Stimulated activated CD4-positive, alpha-beta T cell treated with anti-CD3 and anti-CD28 coated beads, Interleukin-4, amount 100 ng/mL, for 4 hours (primary cell): ENCODE data around the gene DHRS3.
"Not testable (repeated sequence)": the region's sequence is repeated elsewhere in the genome, so short reads cannot be mapped to it uniquely, and the experiment has no call there.

ENCODE experiments used
- DNase-seq, 2 experiments: peaks; one replicate each; pipeline ENCODE4 v3.0.0-alpha.2; 2020

The DHRS3 gene

GRCh38 chr1:12552111-12552888 is 65.7 kb downstream of the DHRS3 start:
- DNase-seq, result no peak

GRCh38 chr1:12551584-12551983 is 66.4 kb downstream of the DHRS3 start:
- DNase-seq, result no peak

GRCh38 chr1:12549460-12550349 is 68.3 kb downstream of the DHRS3 start:
- peak; percentile 17 to 18 for DNase-seq

DNA sequence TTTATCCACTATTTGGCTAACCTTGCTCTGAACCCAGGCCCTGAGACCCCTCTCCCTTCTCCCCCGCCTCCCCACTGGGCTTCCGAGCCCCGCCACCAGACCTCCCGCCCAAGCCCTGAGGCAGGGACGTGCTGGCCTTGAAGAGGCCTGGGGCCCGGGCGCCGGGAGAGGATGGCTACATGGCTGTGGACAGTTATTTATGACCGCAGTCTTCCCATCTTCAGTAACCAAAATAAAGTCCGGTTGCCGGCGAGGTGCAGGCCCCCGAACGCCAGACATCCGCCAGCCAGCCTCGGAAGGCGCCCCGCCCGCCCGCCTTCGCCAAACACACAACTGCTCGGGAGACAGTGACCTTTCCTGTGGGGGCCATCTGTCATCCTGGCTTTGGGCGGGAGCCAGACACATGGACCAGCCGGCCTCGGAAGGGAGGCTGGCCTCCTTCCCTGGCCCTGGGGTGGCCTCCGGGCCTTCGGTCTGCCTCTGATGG is 69.0 kb downstream of the DHRS3 start:
- no peak for DNase-seq

GRCh38 chr1:12548279-12548972 is 69.6 kb downstream of the DHRS3 start:
- DNase-seq, result no peak

DNA sequence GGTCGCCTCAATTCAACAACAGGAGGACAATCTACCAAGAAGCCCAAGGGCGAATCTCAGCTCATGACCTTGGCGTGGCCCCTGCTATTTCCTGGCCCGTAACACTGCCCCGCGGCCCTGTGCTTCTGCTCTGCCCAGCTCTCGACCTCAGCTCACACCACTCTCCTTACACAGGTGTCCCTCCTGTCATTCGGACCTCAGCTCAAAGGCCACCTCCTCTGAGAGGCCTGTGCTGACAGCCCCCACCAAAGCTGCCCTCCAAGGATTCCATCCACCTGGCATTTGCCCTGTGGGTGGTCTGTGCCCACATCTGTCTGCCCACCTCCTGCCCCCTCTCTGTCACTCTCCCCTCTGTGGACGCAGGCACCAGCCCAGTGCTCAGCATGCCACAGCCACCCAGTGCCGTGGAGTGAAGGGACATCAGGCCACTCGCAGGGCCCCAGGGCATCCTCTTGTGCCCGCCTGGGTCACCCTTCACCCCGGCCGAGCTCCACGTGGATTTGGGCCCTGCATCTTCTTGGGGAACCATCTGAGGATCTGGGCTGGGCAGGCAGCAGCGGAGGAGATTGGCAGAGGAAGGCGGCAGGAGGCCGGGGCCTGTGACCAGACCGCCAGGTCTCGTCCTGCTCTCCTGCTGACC is 70.3 kb downstream of the DHRS3 start:
- no peak for DNase-seq

DNA sequence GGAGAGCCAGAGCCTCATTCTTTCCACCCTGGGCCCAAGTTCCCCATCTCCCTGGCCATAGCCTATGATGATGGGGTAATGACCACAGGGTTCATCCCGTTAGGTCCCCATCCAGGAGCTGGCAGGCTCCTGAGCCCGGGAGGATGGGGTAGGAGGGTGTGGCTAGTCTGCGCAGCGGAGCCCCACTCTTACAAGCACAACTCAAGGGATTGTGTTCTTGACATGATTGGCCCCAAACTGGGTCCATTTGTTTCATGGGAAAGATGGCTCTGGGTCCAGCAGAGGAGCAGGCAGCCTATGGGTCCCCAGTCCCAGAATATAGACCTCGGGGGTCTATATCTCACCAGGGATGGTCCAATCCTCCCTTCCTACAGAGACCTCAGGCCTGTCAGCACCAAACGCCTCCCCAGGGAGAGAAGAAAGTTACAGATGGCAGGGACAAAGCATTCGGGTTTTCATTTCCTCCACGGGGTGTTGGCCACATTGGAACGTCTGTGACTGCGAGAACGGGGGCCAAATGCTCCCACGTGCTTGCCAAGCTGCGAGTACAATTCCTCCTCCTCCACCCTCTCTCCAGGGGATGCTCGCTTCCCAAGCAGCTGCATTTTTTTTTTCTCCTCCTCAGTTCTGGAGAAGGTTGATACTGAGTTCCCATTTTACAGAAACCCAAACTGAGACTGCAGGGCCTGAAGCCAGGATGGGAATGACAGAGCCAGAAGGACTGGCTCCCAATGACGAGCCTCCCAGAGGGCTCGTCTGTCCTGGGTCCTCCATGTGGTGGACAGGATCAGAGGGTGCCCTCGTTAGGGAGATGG is 71.0 kb downstream of the DHRS3 start:
- DNase-seq, result no peak

GRCh38 chr1:12544992-12545391 is 73.0 kb downstream of the DHRS3 start:
- DNase-seq, result no peak

DNA sequence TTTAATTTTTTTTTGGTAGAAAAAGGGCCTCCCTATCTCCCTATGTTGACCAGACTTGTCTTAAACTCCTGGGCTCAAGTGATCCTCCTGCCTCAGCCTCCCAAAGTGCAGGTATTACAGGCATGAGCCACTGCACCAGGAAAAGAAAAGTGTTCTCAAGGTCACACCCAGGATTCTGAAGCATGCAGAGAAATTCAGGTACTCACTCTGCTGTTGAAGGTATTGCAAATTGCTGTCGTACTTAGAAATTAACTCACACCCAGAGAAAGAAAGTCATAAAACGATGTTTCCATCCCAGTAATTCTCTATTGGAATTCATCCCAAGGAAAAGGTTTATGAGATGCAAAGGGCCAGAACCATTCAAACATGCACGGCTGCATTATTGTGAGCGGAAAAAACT is 73.7 kb downstream of the DHRS3 start:
- no peak for DNase-seq

DNA sequence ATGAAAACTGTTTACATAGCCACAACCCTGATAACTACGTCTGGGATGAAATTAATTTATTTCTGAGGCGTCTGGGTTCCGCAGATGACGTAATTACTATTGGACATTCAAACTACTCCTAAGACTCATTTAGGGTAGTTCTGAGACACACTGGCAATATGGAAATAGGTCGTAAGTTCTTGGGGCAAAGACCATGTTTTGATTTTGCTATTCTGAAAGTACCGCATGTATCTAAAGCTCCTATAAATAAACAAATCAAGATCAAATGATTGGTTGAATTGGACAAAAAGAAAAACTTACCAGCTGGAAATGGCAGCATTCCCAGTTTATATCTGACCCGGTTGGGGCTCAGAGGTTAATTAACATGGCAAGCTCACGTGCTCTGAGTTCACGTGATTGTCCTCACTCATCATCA is 74.3 kb downstream of the DHRS3 start:
- DNase-seq, result no peak

DNA sequence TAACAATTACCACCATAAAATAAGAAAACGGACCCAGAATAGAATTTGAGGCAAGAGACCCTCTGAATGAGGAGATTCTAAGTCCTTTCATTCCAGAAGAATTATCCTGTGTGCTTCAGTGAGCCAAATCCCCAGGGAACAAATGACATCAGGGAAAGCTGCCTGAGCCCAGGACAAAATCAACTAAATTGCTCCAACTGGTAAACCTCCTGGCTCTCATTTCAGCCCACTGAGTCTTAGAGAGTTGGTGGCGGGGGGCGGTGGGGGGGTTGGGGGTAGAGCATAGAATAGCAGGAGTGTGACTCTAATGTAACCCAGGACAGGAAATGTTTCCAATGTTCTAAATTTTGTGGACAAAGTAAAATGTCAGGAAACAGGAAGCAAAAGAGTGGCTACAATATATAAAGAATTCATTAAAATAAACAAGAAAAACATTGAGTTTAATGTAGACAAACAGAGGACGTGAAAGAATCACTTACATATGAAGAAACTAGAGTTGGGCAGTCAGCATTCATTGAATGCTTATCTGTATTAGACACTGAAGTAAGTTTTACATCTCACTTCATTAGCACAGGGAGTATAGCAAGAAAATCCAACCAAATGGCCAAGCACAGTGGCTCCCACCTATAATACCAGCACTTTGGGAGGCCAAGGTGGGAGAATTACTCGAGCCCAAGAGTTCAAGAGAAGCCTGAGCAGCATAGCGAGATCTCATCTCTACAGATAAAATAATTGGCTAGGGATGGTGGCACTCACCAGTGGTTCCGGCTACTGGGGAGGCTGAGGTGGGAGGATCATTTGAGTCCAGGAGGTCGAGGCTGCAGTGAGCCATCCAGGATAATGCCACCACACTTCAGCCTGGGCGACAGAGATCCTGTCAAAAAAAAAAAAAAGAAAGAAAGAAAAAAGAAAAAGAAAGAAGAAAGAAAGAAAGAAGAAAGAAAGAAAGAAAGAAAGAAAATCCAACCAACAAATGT is 75.1 kb downstream of the DHRS3 start:
- no peak for DNase-seq

DNA sequence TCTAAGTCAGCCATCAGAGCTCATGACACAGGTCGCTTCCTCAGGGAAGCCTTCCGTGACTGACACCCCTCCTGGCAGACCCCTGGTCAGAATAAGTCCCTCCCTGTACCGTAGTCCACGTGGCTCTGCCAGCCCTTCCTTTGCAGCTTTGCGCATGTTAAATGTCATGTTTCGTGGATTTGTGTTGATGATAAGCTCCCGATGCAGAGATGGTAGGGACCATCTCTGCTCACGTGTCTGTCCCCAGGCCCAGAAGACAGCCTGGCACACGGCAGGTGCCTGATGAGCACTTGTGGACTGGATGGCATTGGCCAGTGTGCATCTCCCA is 75.9 kb downstream of the DHRS3 start:
- no peak for DNase-seq

DNA sequence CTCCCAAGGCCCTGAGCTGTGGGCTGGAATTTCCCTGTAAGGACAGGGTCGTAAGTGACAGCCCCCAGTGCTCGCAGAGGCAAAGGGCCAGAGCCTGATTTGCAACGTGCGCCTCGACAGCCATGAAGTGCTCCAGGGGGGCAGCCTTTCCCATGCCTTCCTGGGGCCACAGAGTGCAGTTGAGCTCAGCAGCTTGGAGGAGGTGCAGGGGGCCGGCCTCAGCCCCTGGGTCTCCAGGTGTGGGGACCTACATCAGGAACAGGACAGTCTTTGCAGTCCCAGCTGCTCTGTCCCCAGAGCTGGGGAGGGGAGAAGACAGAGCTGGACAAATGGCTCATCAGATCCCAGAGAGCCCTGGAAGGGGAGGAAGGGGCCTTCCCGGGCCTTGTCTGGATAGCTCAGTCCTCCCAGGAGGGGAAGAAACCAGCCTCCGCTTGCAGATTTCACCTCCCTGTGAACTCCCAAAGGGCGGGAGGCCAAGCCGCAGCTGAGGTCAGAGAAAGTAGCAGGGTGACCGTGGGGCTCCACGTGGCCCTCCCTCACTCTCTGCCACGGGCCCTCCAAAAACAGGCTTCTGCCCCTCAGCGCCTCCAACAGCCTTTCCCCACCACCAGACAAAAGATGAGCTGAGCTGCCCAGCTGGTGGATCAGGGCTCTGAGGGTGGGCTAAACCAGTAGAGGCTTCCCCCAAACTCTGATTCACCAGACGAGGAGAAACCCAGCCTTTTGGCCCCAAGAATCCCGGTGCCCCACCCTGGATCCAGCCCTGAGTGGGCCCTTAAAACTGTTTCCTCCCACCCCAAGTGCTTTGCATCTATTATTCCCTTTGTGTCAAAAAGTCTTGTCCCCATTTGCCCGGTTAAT is 76.5 kb downstream of the DHRS3 start:
- DNase-seq, result no peak

GRCh38 chr1:12540580-12541273 is 77.3 kb downstream of the DHRS3 start:
- DNase-seq, result no peak

GRCh38 chr1:12539705-12540579 is 78.1 kb downstream of the DHRS3 start:
- DNase-seq, result no peak

DNA sequence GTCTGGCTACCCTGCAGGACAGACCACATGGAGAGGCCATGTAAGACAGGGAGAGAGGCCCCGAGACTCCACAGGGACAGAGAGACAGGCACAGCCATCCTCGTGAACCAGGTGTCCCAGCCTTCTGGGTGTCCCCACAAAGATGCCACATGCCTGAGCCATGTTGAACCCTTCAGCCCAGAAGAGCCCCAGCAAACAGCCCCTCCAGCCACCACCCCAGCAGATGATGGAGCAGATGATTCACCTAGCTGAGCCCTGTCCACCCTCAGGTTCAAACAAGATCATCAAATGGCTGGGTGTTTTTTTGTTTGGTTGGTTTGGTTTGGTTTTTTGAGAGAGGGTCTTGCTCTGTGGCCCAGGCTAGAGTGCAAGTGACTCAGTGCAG is 78.7 kb downstream of the DHRS3 start:
- DNase-seq, result no peak

GRCh38 chr1:12538536-12538935 is 79.5 kb downstream of the DHRS3 start:
- DNase-seq, result not testable (repeated sequence)

DNA sequence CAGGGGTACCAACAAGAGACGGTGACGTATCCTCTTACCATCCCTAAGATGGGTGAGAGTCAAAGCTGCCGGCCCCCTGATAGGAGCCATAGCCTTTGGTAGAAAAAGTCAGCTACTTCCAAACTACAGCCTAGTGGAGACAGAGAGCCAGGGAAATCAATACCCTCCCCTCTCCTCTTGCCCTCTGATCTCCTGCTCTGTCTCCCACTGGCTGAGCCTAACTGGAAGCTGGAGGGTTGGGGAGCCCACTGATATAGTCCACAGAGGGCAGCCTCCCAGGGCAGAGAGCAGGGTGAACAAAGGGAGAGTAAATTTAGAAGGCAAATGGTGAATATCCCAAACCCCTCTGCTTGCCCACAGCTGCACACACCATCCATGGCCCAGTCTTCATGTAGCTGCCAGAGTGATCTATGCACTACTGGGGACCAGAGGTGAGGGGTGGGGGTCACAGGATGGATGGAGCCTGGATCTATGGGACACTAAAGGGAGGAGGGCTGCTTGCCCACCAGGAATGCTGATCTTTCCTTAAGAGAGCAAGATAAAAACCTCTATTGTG is 80.0 kb downstream of the DHRS3 start:
- no peak for DNase-seq
